ENCODE measurements around the gene CCDC152. TPM values are rescaled to one million over a fixed set of nuclear protein-coding genes. Genes with fewer than 3 reads are reported as not detected.

CCDC152 gene
- total and polyA plus RNA-seq, 2 of the 13 experiments (the other 11 are each of a cell fraction or from before 2014, with no cell fraction given), result 0.20 to 0.36 TPM

- no peak for TF ChIP-seq DPF2 (CRISPR knock-in tag; IDR thresholded peaks at IDR 0.05; ENCODE audit: borderline replicate concordance, low read depth)
- no peak for TF ChIP-seq RFX3 (CRISPR knock-in tag; IDR thresholded peaks at IDR 0.05)
- TF ChIP-seq ZC3H4 (CRISPR knock-in tag; IDR thresholded peaks at IDR 0.05; ENCODE audit: borderline replicate concordance), result 0 out of 2 replicates have a peak, but pooled peaks have one; percentile 41
- TF ChIP-seq POLR2A (IDR thresholded peaks at IDR 0.05; ENCODE audit: insufficient read depth in 1 of 2, low read depth in 2 of 2, low read length in 2 of 2), result peak in 1 of 2 experiments; percentile 42; a peak in 3 of 4 replicates
- TF ChIP-seq POLR2G (IDR thresholded peaks at IDR 0.05; ENCODE audit: low read depth, low read length), result peak; percentile 57
These were observed 49.5 kb downstream of the CCDC152 start (continued) for GRCh38 chr5:42806004-42806700.

GRCh38 chr5:42806701-42807262 is 50.2 kb downstream of the CCDC152 start:
- Histone ChIP-seq H2AFZ (ENCODE audit: low read length) (no peak overlapping the region), H3K79me2 (ENCODE audit: insufficient read depth, low read length) (peaks cover 59% of the 10 kb centered on the region), H4K20me1 (ENCODE audit: insufficient read depth, low read length) (peaks cover 98% of the 10 kb centered on the region), H3K9me3 (ENCODE audit: low read length) (no peaks in the 10 kb centered on the region), H3K27me3 (ENCODE audit: control insufficient read depth in 1 of 2, insufficient read depth in 2 of 2, low read length in 2 of 2) (peaks cover 0 to 5% of the 10 kb centered on the region in 2 experiments; a peak in 1 of 5 replicates), H3K4me1 (ENCODE audit: insufficient read depth, low read length) (peaks cover 30% of the 10 kb centered on the region), H3K27ac (ENCODE audit: extremely low read length, insufficient read depth, low read length) (peak overlapping the region; percentile 96), H3K4me3 (replicated peaks in 1 of 3; ENCODE audit: insufficient read depth in 1 of 3, low read depth in 2 of 3, low read length in 3 of 3) (peak overlapping the region in 2 of 3 experiments; percentile 84 to 100; a peak in 2 of 6 replicates), H3K4me2 (ENCODE audit: low read depth, low read length) (peak overlapping the region; percentile 80), H3K9ac (ENCODE audit: insufficient read depth, low read depth, low read length) (no peak overlapping the region; the same call in 1 of the 2 replicates), H3K36me3 (replicated peaks in 1 of 2; ENCODE audit: control insufficient read depth in 1 of 2, insufficient read depth in 2 of 2, low read length in 2 of 2) (peaks cover 5 to 65% of the 10 kb centered on the region in 2 experiments)
- no peak for ATAC-seq
- ChIA-PET CTCF (ENCODE audit: low intra/inter-chr PET ratio, low total read pairs) (no interaction called here), POLR2A (interaction anchor here (2.4 to 7.1 kb wide), 2 partner anchors 69 to 82 kb away, joined by 9 to 263 read pairs; no protein-coding TSS in a partner anchor)
- 87% methylated on average over 3 of the region's 3 CpGs for WGBS (ENCODE audit: low lambda C conversion rate)
- no peak for FAIRE-seq
- intact Hi-C loops (cut with micrococcal nuclease; ENCODE audit: unreplicated experiment), result no loop called here
- BruUV-seq (replicated peaks), result no TSS peak
- no peak for TF ChIP-seq ZSCAN9 (CRISPR knock-in tag; IDR thresholded peaks at IDR 0.05; ENCODE audit: borderline replicate concordance)
- TF ChIP-seq ZBTB34 (CRISPR knock-in tag; IDR thresholded peaks at IDR 0.05), result no peak
- TF ChIP-seq HIVEP1 (CRISPR knock-in tag; IDR thresholded peaks at IDR 0.05), result no peak
- TF ChIP-seq ARID2 (CRISPR knock-in tag; IDR thresholded peaks at IDR 0.05; ENCODE audit: borderline replicate concordance), result 0 out of 2 replicates have a peak, but pooled peaks have one; percentile 42
- 0 out of 2 replicates have a peak, but pooled peaks have one; percentile 60 for TF ChIP-seq HNRNPL (IDR thresholded peaks at IDR 0.05; ENCODE audit: low read depth, low read length)
- TF ChIP-seq SRSF4 (IDR thresholded peaks at IDR 0.05; ENCODE audit: low read depth, low read length, poor library complexity, severe bottlenecking), result peak; percentile 87
- TF ChIP-seq AGO1 (IDR thresholded peaks at IDR 0.05; ENCODE audit: low read depth, low read length, poor library complexity, severe bottlenecking), result peak; percentile 93
- peak; percentile 2; the same call in 1 of the 2 replicates for TF ChIP-seq PAF1 (CRISPR knock-in tag; IDR thresholded peaks at IDR 0.05)
- TF ChIP-seq RBFOX2 (IDR thresholded peaks at IDR 0.05; ENCODE audit: low read depth, low read length), result peak; percentile 96
- TF ChIP-seq AGO2 (optimal IDR thresholded peaks at IDR 0.05; ENCODE audit: low read depth, low read length), result peak; percentile 59
- TF ChIP-seq ZNF816 (CRISPR knock-in tag; IDR thresholded peaks at IDR 0.05; ENCODE audit: borderline replicate concordance), result 0 out of 2 replicates have a peak, but pooled peaks have one; percentile 24
- in situ Hi-C loops (cut with HindIII; ENCODE audit: extremely low pct_ligation_motif_present, low pct_unique_long_range_greater_than_20kb), result loop anchor here (10.0 to 25.0 kb wide), 2 partner anchors 78 to 206 kb away; no protein-coding TSS in a partner anchor
- no peak for DNase-seq (ENCODE audit: low spot score)

All from HepG2 (cell line).